ENCODE results near the gene MTARC1. TPM values are rescaled to one million over a fixed set of nuclear protein-coding genes. Genes with fewer than 3 reads are reported as not detected.

The MTARC1 gene
- total and polyA plus RNA-seq, 9 of the 15 experiments (the other 6 are each of a cell fraction or from before 2014, with no cell fraction given), result 0.07 to 0.14 (median 0.11) TPM; not detected in 6

- Histone ChIP-seq H3K4me3 (no peak overlapping the region), H3K9ac (ENCODE audit: insufficient read depth in 1 of 2, low read depth in 2 of 2, low read length in 2 of 2) (no peak overlapping the region), H3K27ac (ENCODE audit: extremely low read depth, low read depth, low read length) (no peak overlapping the region), H3K9me3 (replicated peaks; ENCODE audit: control insufficient read depth, insufficient read depth, low read depth, low read length) (no peaks in the 10 kb centered on the region), H3K27me3 (ENCODE audit: control insufficient read depth in 2 of 2, insufficient read depth in 2 of 2, low read length in 2 of 2) (peaks cover 2 to 30% of the 10 kb centered on the region in 2 experiments; a peak in 3 of 5 replicates), H3K4me2 (ENCODE audit: insufficient read depth, low read length) (no peak overlapping the region), H3K36me3 (ENCODE audit: control insufficient read depth, insufficient read depth, low read length) (no peaks in the 10 kb centered on the region), H3K4me1 (replicated peaks in 1 of 2; ENCODE audit: control insufficient read depth in 2 of 2, insufficient read depth in 2 of 2, low read length in 2 of 2) (peaks cover 0 to 7% of the 10 kb centered on the region in 2 experiments; a peak in 1 of 5 replicates), H3K9me1 (ENCODE audit: control insufficient read depth, insufficient read depth, low read length) (no peaks in the 10 kb centered on the region), H3K79me2 (ENCODE audit: control insufficient read depth, insufficient read depth, low read length) (no peaks in the 10 kb centered on the region), H4K20me1 (replicated peaks; ENCODE audit: control insufficient read depth, insufficient read depth, low read length) (no peaks in the 10 kb centered on the region), H2AFZ (ENCODE audit: low read depth, low read length) (no peak overlapping the region)
- CTCF ChIA-PET (ENCODE audit: low intra/inter-chr PET ratio), result no interaction called here
- in situ Hi-C loops (cut with MboI) (no loop called here), intact Hi-C loops (cut with micrococcal nuclease) (no loop called here)
- POLR2A ChIA-PET, result interaction anchor here (1.4 kb wide), 1 partner anchor 17 kb away, joined by 4 read pairs; no protein-coding TSS in a partner anchor
- DNase-seq (ENCODE audit: extremely low read depth in 1 of 4, low spot score in 3 of 4) (no peak), ATAC-seq (no peak), FAIRE-seq (no peak)
- BruUV-seq (replicated peaks), result no TSS peak
- 0% methylated on average over 2 of the region's 2 CpGs for WGBS (ENCODE audit: insufficient coverage, low coverage, missing lambda C conversion rate)
- TF ChIP-seq MCM2 (IDR thresholded peaks at IDR 0.05; ENCODE audit: low read depth) (no peak), TCF7L2 (IDR thresholded peaks at IDR 0.05; ENCODE audit: low read depth, low read length) (no peak), ZEB2 (IDR thresholded peaks at IDR 0.05) (no peak), ZNF551 (CRISPR knock-in tag; IDR thresholded peaks at IDR 0.05) (no peak), CREM (IDR thresholded peaks at IDR 0.05; ENCODE audit: low read depth) (no peak), NONO (IDR thresholded peaks at IDR 0.05; ENCODE audit: low read depth in 2 of 2, low read length in 1 of 2) (no peak), RBM25 (IDR thresholded peaks at IDR 0.05; ENCODE audit: low read depth, low read length, severe bottlenecking) (peak; percentile 56), THAP12 (CRISPR knock-in tag; IDR thresholded peaks at IDR 0.05) (no peak), ZNF280A (IDR thresholded peaks at IDR 0.05; ENCODE audit: low read depth, partially characterized antibody) (no peak), NFIC (IDR thresholded peaks at IDR 0.05) (no peak), THRB (CRISPR knock-in tag; conservative IDR thresholded peaks at IDR 0.05) (no peak), TAF7 (tag; IDR thresholded peaks at IDR 0.05) (no peak), ZBTB33 (CRISPR knock-in tag; IDR thresholded peaks at IDR 0.05) (no peak), CEBPB (tag; IDR thresholded peaks at IDR 0.05) (peak; percentile 60), ZNF146 (CRISPR knock-in tag; IDR thresholded peaks at IDR 0.05; ENCODE audit: unreplicated experiment) (peak; percentile 78)
Measured at GRCh38 chr1:220789532-220790147, 2.9 kb downstream of the MTARC1 start.
